ENCODE measurements around the gene PI3. TPM values are rescaled to one million over a fixed set of nuclear protein-coding genes. Genes with fewer than 3 reads are reported as not detected.

PI3 gene
- total and polyA plus RNA-seq, 2 experiments from 2014 or later = not detected

- TF ChIP-seq CTCF (conservative IDR thresholded peaks at IDR 0.05; ENCODE audit: low read depth in 2 of 2) = no peak
- no peak for TF ChIP-seq CREB1 (CRISPR knock-in tag; IDR thresholded peaks at IDR 0.05; ENCODE audit: low read depth)
- TF ChIP-seq ZNF114 (CRISPR knock-in tag; IDR thresholded peaks at IDR 0.05) = no peak
Measured at GRCh38 chr20:45187693-45188092, 13.0 kb downstream of the PI3 start (continued).

GRCh38 chr20:45189067-45189609 lies 14.4 kb downstream of the PI3 start:
- Histone ChIP-seq H3K27ac (ENCODE audit: low read depth) (no peak overlapping the region), H3K4me3 (no peak overlapping the region), H3F3A (replicated peaks; ENCODE audit: low read depth) (no peaks in the 10 kb centered on the region), H3K27me3 (ENCODE audit: insufficient read depth) (no peaks in the 10 kb centered on the region), H3K36me3 (ENCODE audit: insufficient read depth) (no peaks in the 10 kb centered on the region), H4K20me1 (replicated peaks; ENCODE audit: insufficient read depth) (no peaks in the 10 kb centered on the region), H3K4me1 (ENCODE audit: insufficient read depth) (no peaks in the 10 kb centered on the region), H2AFZ (no peak overlapping the region; the same call in 1 of the 2 replicates), H3K9me2 (ENCODE audit: insufficient read depth) (0 out of 2 replicates have a peak, but pooled peaks cover 3% of the 10 kb centered on the region), H3K4me2 (no peak overlapping the region), H3K79me2 (replicated peaks; ENCODE audit: insufficient read depth) (no peaks in the 10 kb centered on the region)
- no peak overlapping the region for H3K4me3 Mint-ChIP-seq
- no peaks in the 10 kb centered on the region for H3K36me3 Mint-ChIP-seq (ENCODE audit: low read depth)
- no peaks in the 10 kb centered on the region for H3K4me1 Mint-ChIP-seq
- H3K9me3 Mint-ChIP-seq = no peaks in the 10 kb centered on the region
- no peaks in the 10 kb centered on the region for H3K27me3 Mint-ChIP-seq (ENCODE audit: insufficient read depth, low read depth, poor library complexity)
- no peak overlapping the region for H3K27ac Mint-ChIP-seq
- DNase-seq (ENCODE audit: low spot score) (no peak), ATAC-seq (no peak)
- TF ChIP-seq REST (IDR thresholded peaks at IDR 0.05; ENCODE audit: unreplicated experiment) (no peak), EZH2phosphoT487 (IDR thresholded peaks at IDR 0.05; ENCODE audit: unreplicated experiment) (no peak), JUNB (IDR thresholded peaks at IDR 0.05; ENCODE audit: unreplicated experiment) (no peak), POLR2AphosphoS5 (IDR thresholded peaks at IDR 0.05; ENCODE audit: low read depth) (no peak), EZH2 (IDR thresholded peaks at IDR 0.05; ENCODE audit: low read depth, unreplicated experiment) (no peak), STAT1 (IDR thresholded peaks at IDR 0.05; ENCODE audit: unreplicated experiment) (no peak), ZNF462 (CRISPR knock-in tag; IDR thresholded peaks at IDR 0.05) (no peak), ETS1 (IDR thresholded peaks at IDR 0.05) (no peak), ZNF114 (CRISPR knock-in tag; IDR thresholded peaks at IDR 0.05) (no peak), CREB1 (CRISPR knock-in tag; IDR thresholded peaks at IDR 0.05; ENCODE audit: low read depth) (no peak), NANOG (IDR thresholded peaks at IDR 0.05; ENCODE audit: borderline replicate concordance) (no peak)

Data from GM23338 (cell line).